Liver (tissue), 9 donors: ENCODE measurements around the gene PKP3. TPM values are rescaled to one million over a fixed set of nuclear protein-coding genes. Genes with fewer than 3 reads are reported as not detected.

Source experiments
- DNase-seq: peaks from one replicate; pipeline ENCODE4 v3.0.0-alpha.2; 2017; ENCODE audit warnings: low spot score
- H3K27ac ChIP-seq, 2 donors: one replicate each; pipeline ENCODE4 v1.7.0; 2013; ENCODE audit warnings: inconsistent platforms in 2 of 2, low read length in 2 of 2, control low read depth in 1 of 2, low read depth in 1 of 2, mild to moderate bottlenecking in 1 of 2
- H3K27me3 ChIP-seq, 4 donors: one replicate each; pipeline versions ENCODE4 v1.6.1 to v1.7.0; 2013; ENCODE audit warnings: low read length in 3 of 4, inconsistent platforms in 1 of 4, mild to moderate bottlenecking in 1 of 4, moderate library complexity in 1 of 4; ENCODE audit not compliant: control insufficient read depth in 4 of 4, insufficient read depth in 4 of 4
- H3K36me3 ChIP-seq, 4 donors: one replicate each; pipeline versions ENCODE4 v1.6.1 to v1.7.0; 2013; ENCODE audit warnings: low read length in 3 of 4, mild to moderate bottlenecking in 3 of 4, low read depth in 1 of 4, moderate library complexity in 1 of 4; ENCODE audit not compliant: control insufficient read depth in 4 of 4, insufficient read depth in 3 of 4
- H3K4me1 ChIP-seq, 4 donors: one replicate each; pipeline versions ENCODE4 v1.6.1 to v1.7.0; 2013; ENCODE audit warnings: low read length in 3 of 4, mild to moderate bottlenecking in 3 of 4, moderate library complexity in 1 of 4; ENCODE audit not compliant: control insufficient read depth in 4 of 4, insufficient read depth in 4 of 4
- H3K4me3 ChIP-seq, 3 donors: one replicate each; pipeline versions ENCODE4 v1.6.1 to v1.7.0; 2013; ENCODE audit warnings: low read length in 3 of 3, control low read depth in 1 of 3, low read depth in 1 of 3, mild to moderate bottlenecking in 1 of 3
- H3K9ac ChIP-seq, 2 donors: one replicate each; pipeline ENCODE4 v1.7.0; 2013; ENCODE audit warnings: low read length in 2 of 2, mild to moderate bottlenecking in 2 of 2, moderate library complexity in 2 of 2, control low read depth in 1 of 2, low read depth in 1 of 2
- H3K9me3 ChIP-seq, 4 donors: one replicate each; pipeline versions ENCODE4 v1.6.1 to v1.7.0; 2013; ENCODE audit warnings: low read length in 3 of 4; ENCODE audit not compliant: control insufficient read depth in 4 of 4
- EGR1 ChIP-seq, 2 donors: IDR thresholded peaks; 2 replicates each; pipeline ENCODE4 v1.6.1; 2016 to 2018; ENCODE audit warnings: antibody characterized with exemption in 2 of 2, low read depth in 2 of 2
- FOXA2 ChIP-seq: IDR thresholded peaks from 2 replicates; pipeline ENCODE4 v1.6.1; 2016; ENCODE audit warnings: antibody characterized with exemption
- GABPA ChIP-seq, 2 donors: IDR thresholded peaks in 1 of 2; conservative IDR thresholded peaks in 1 of 2; 2 replicates each; pipeline ENCODE4 v1.6.1; 2016; ENCODE audit warnings: antibody characterized with exemption in 2 of 2, mild to moderate bottlenecking in 1 of 2, moderate library complexity in 1 of 2
- HNF4A ChIP-seq, 2 donors: conservative IDR thresholded peaks; 2 replicates each; pipeline ENCODE4 v1.6.1; 2016; ENCODE audit warnings: antibody characterized with exemption in 2 of 2, mild to moderate bottlenecking in 2 of 2
- HNF4G ChIP-seq: IDR thresholded peaks from 2 replicates; pipeline ENCODE4 v1.6.1; 2016; ENCODE audit warnings: antibody characterized with exemption
- JUND ChIP-seq, 2 donors: IDR thresholded peaks; 2 replicates each; pipeline ENCODE4 v1.6.1; 2016; ENCODE audit warnings: antibody characterized with exemption in 2 of 2
- NR2F2 ChIP-seq: IDR thresholded peaks from 2 replicates; pipeline ENCODE4 v1.6.1; 2016; ENCODE audit warnings: antibody characterized with exemption
- RAD21 ChIP-seq, 2 donors: IDR thresholded peaks; 2 replicates each; pipeline ENCODE4 v1.6.1; 2016; ENCODE audit warnings: antibody characterized with exemption in 2 of 2, mild to moderate bottlenecking in 2 of 2
- RXRA ChIP-seq, 2 donors: IDR thresholded peaks; 2 replicates each; pipeline ENCODE4 v1.6.1; 2017 to 2018; ENCODE audit warnings: antibody characterized with exemption in 2 of 2, mild to moderate bottlenecking in 1 of 2
- SP1 ChIP-seq: IDR thresholded peaks from 2 replicates; pipeline ENCODE4 v1.6.1; 2018; ENCODE audit warnings: antibody characterized with exemption, mild to moderate bottlenecking
- YY1 ChIP-seq: IDR thresholded peaks from 2 replicates; pipeline ENCODE4 v1.6.1; 2016; ENCODE audit warnings: antibody characterized with exemption, mild to moderate bottlenecking
- WGBS: extraction: QIAGEN DNeasy Blood & Tissue Kit; methylation state at CpG from one replicate; pipeline ENCODE4 v1.1.7; 2013; 5-methylcytosine and 5-hydroxymethylcytosine counted together
- polyA plus RNA-seq, 2 donors: library from polyadenylated mRNA; stranded (reverse) in 1 of 2; unstranded in 1 of 2; fragments of 200-250 nt in 1 of 2; fragments of >200 nt in 1 of 2; fragmentation: Nextera tagmentation in 1 of 2; extraction: Ambion mirVana in 1 of 2; gene quantifications; one replicate each; pipeline versions ENCODE4 v1.2.1 to v1.2.3, GENCODE V29; 2013 to 2015
- total RNA-seq, 2 donors: library from RNA; depleted of rRNA; stranded (reverse); fragments of >200 nt; gene quantifications; one replicate each; pipeline ENCODE4 v1.2.3, GENCODE V29; 2014
- TF ChIP-seq, protein P1 (sequence below): IDR thresholded peaks from 2 replicates; pipeline ENCODE4 v1.6.1; 2016; ENCODE audit warnings: antibody characterized with exemption
- TF ChIP-seq, protein P2 (sequence below): IDR thresholded peaks from 2 replicates; pipeline ENCODE4 v1.6.1; 2016; ENCODE audit warnings: antibody characterized with exemption
- TF ChIP-seq, protein P3 (sequence below): IDR thresholded peaks from 2 replicates; pipeline ENCODE4 v1.6.1; 2016; ENCODE audit warnings: antibody characterized with exemption, mild to moderate bottlenecking
- TF ChIP-seq, protein P4 (sequence below): fragments of 150-350 bp; IDR thresholded peaks from 2 replicates; pipeline ENCODE4 v1.5.1; 2017; ENCODE audit warnings: improper control_type of control experiment, low read depth, low read length; ENCODE audit not compliant: missing input control
- TF ChIP-seq, protein P5 (sequence below): IDR thresholded peaks from 2 replicates; pipeline ENCODE4 v1.6.1; 2016; ENCODE audit warnings: antibody characterized with exemption
- donor health status: healthy.
- donor health status: healthy.
- donor health status: healthy.
- donor health status: healthy.
- donor health status: healthy.

Gene PKP3
- total and polyA plus RNA-seq, 4 donors = 0.08 to 0.37 (median 0.25) TPM; not detected in 1

DNA sequence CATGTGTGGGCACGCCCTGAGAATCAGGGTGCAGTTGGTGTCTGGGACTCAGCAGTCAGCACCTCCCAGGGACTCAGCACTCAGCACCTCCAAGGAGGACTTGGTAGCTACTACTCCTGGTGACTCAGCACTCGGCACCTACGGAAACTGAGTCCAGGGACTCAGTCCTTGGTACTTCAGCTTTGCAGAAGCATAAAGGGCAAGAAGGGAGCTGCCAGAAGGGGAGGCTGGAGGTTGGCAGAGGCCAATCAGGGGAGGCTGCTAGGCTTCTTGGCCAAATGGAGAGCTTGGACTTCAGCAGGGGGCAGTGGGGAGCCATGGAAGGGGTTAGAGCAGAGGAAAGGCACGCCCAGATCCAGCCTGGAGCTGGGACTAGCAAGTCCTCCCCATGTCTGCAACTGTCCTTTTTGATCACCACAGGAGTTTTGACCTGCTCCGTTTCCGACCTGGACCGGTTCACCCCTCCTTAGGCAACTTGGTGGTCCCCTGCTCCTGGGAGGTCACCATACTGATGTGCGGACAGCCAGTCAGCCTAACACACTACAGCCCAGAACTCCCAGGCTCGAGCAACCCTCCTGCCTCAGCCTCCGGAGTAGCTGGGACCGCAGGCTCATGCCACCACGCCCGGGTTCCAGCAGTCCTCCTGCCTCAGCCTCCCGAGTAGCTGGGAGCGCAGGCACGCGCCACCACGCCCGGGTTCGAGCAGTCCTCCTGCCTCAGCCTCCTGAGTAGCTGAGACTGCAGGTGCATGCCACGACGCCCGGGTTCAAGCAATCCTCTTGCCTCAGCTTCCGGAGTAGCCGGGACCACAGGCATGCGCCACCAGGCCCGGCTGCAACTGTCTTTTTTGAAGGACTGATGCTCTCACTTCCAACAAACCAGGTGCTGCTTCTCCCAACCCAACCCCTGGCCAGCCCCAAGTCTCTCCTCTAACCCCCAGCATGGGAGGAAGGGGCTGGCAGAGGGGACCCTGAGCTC, 46.3 kb downstream of the PKP3 start:
- peaks cover 0 to 7% (median under 1%) of the 10 kb centered on the region in 4 donors for H3K4me1 ChIP-seq
- H3K4me3 ChIP-seq = no peak overlapping the region
- no peaks in the 10 kb centered on the region for H3K36me3 ChIP-seq
- H3K27me3 ChIP-seq = no peaks in the 10 kb centered on the region
- TF ChIP-seq NR2F2 = no peak
- TF ChIP-seq, protein P1, sequence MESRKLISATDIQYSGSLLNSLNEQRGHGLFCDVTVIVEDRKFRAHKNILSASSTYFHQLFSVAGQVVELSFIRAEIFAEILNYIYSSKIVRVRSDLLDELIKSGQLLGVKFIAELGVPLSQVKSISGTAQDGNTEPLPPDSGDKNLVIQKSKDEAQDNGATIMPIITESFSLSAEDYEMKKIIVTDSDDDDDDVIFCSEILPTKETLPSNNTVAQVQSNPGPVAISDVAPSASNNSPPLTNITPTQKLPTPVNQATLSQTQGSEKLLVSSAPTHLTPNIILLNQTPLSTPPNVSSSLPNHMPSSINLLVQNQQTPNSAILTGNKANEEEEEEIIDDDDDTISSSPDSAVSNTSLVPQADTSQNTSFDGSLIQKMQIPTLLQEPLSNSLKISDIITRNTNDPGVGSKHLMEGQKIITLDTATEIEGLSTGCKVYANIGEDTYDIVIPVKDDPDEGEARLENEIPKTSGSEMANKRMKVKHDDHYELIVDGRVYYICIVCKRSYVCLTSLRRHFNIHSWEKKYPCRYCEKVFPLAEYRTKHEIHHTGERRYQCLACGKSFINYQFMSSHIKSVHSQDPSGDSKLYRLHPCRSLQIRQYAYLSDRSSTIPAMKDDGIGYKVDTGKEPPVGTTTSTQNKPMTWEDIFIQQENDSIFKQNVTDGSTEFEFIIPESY = no peak
- TF ChIP-seq HNF4G = no peak
- TF ChIP-seq EGR1 (IDR thresholded peaks at IDR 0.05; ENCODE audit: low read depth in 2 of 2) = no peak
- TF ChIP-seq YY1 = no peak
- no peak overlapping the region for H3K9ac ChIP-seq
- DNase-seq = no peak
- H3K9me3 ChIP-seq = no peaks in the 10 kb centered on the region
- H3K27ac ChIP-seq = no peak overlapping the region
- 89% methylated on average over 27 of the region's 27 CpGs for WGBS

DNA sequence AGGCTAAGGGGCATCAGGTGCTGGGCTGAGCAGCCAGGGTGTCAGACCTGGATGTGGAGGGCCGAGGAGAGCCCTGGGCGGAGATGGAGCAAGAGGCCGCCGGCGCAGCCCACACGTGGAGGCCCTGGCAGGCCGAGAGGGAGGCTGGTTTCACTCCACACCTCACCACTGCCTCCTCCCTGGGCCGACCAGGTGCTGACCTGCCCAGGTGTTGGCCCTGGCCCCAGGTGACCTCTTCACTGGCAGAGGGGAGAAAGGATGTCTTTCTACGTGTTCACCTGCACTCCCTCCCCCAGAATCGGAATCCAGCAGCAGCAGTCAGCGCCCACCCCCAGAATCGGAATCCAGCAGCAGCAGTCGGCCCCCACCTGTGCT, 47.0 kb downstream of the PKP3 start:
- no peak for DNase-seq
- no peak overlapping the region for H3K9ac ChIP-seq
- no peaks in the 10 kb centered on the region for H3K9me3 ChIP-seq
- TF ChIP-seq, protein P2, sequence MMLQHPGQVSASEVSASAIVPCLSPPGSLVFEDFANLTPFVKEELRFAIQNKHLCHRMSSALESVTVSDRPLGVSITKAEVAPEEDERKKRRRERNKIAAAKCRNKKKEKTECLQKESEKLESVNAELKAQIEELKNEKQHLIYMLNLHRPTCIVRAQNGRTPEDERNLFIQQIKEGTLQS = no peak
- TF ChIP-seq, protein P3, sequence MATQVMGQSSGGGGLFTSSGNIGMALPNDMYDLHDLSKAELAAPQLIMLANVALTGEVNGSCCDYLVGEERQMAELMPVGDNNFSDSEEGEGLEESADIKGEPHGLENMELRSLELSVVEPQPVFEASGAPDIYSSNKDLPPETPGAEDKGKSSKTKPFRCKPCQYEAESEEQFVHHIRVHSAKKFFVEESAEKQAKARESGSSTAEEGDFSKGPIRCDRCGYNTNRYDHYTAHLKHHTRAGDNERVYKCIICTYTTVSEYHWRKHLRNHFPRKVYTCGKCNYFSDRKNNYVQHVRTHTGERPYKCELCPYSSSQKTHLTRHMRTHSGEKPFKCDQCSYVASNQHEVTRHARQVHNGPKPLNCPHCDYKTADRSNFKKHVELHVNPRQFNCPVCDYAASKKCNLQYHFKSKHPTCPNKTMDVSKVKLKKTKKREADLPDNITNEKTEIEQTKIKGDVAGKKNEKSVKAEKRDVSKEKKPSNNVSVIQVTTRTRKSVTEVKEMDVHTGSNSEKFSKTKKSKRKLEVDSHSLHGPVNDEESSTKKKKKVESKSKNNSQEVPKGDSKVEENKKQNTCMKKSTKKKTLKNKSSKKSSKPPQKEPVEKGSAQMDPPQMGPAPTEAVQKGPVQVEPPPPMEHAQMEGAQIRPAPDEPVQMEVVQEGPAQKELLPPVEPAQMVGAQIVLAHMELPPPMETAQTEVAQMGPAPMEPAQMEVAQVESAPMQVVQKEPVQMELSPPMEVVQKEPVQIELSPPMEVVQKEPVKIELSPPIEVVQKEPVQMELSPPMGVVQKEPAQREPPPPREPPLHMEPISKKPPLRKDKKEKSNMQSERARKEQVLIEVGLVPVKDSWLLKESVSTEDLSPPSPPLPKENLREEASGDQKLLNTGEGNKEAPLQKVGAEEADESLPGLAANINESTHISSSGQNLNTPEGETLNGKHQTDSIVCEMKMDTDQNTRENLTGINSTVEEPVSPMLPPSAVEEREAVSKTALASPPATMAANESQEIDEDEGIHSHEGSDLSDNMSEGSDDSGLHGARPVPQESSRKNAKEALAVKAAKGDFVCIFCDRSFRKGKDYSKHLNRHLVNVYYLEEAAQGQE = no peak
- TF ChIP-seq RAD21 (IDR thresholded peaks at IDR 0.05) (no peak), NR2F2 (no peak), RXRA (IDR thresholded peaks at IDR 0.05) (no peak), HNF4G (no peak), SP1 (no peak), GABPA (IDR thresholded peaks at IDR 0.05 in 1 of 2, conservative IDR thresholded peaks at IDR 0.05 in 1 of 2) (no peak), HNF4A (conservative IDR thresholded peaks at IDR 0.05) (no peak), JUND (IDR thresholded peaks at IDR 0.05) (no peak), FOXA2 (no peak)
- TF ChIP-seq, protein P4, sequence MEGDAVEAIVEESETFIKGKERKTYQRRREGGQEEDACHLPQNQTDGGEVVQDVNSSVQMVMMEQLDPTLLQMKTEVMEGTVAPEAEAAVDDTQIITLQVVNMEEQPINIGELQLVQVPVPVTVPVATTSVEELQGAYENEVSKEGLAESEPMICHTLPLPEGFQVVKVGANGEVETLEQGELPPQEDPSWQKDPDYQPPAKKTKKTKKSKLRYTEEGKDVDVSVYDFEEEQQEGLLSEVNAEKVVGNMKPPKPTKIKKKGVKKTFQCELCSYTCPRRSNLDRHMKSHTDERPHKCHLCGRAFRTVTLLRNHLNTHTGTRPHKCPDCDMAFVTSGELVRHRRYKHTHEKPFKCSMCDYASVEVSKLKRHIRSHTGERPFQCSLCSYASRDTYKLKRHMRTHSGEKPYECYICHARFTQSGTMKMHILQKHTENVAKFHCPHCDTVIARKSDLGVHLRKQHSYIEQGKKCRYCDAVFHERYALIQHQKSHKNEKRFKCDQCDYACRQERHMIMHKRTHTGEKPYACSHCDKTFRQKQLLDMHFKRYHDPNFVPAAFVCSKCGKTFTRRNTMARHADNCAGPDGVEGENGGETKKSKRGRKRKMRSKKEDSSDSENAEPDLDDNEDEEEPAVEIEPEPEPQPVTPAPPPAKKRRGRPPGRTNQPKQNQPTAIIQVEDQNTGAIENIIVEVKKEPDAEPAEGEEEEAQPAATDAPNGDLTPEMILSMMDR = no peak
- TF ChIP-seq, protein P1 = no peak
- TF ChIP-seq, protein P5, sequence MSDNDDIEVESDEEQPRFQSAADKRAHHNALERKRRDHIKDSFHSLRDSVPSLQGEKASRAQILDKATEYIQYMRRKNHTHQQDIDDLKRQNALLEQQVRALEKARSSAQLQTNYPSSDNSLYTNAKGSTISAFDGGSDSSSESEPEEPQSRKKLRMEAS = no peak
- 59% methylated on average over 13 of the region's 13 CpGs for WGBS
- H3K4me1 ChIP-seq = peaks cover 0 to 8% (median 2%) of the 10 kb centered on the region in 4 donors
- no peak overlapping the region for H3K4me3 ChIP-seq
- no peaks in the 10 kb centered on the region for H3K27me3 ChIP-seq
- no peak overlapping the region for H3K27ac ChIP-seq
- no peaks in the 10 kb centered on the region for H3K36me3 ChIP-seq
